HCT116 (cell line): ENCODE data around the gene UBALD2. TPM values are rescaled to one million over a fixed set of nuclear protein-coding genes. Genes with fewer than 3 reads are reported as not detected.

Experiments used
- ATAC-seq: fragments of 200-7000 bp; cut with Tn5 transposase; 2 replicates; pipeline ENCODE4 v1.9.1; 2020; ENCODE audit warnings: mild to moderate bottlenecking, moderate library complexity
- BruUV-seq: library from RNA; stranded (reverse); fragments of 400-500 nt; replicated peaks from 2 replicates; lab custom pipeline; 2021; lab: Mats Ljungman, UMichigan
- CTCF ChIA-PET: fragments of 300-600 bp; sonication (Branson Sonifier 250); formaldehyde crosslinking; loops from one replicate; lab custom pipeline; 2021; ENCODE audit warnings: antibody characterized with exemption; lab: Charles Lee
- POLR2A ChIA-PET: fragments of 300-600, 350-600 bp; sonication (Branson Sonifier 250); formaldehyde crosslinking; loops from one replicate; lab custom pipeline; 2021; ENCODE audit warnings: antibody characterized with exemption; lab: Charles Lee
- RAD21 ChIA-PET, 2 experiments: fragments of 300-600 bp; sonication (Branson Sonifier 250); formaldehyde crosslinking; loops; one replicate each; lab custom pipeline; 2023; ENCODE audit warnings: low total read pairs in 2 of 2; ENCODE audit not compliant: uncharacterized antibody in 2 of 2, unreplicated experiment in 2 of 2, low non-redundant PET in 1 of 2; lab: Charles Lee
- DNase-seq: peaks from one replicate; pipeline ENCODE4 v3.0.0-alpha.2; 2010; ENCODE audit warnings: low read depth, low spot score
- H2AFZ ChIP-seq: fragments of 200-600 bp; shearing (Covaris generic), sonication (generic); 2 replicates; pipeline ENCODE4 v1.6.1; 2017; ENCODE audit warnings: low read depth, mixed run types, mixed read lengths, antibody characterized with exemption, low read length; ENCODE audit not compliant: poor library complexity, severe bottlenecking
- H3K27ac ChIP-seq: 2 replicates; pipeline ENCODE4 v1.5.1; 2012; ENCODE audit warnings: low read depth, low read length
- H3K27me3 ChIP-seq: fragments of 200-600 bp; sonication (generic); 2 replicates; pipeline ENCODE4 v1.6.1; 2016; ENCODE audit warnings: mixed run types, low read length, mixed read lengths; ENCODE audit not compliant: insufficient read depth
- H3K36me3 ChIP-seq, 2 experiments: fragments of 200-500 bp in 1 of 2; fragments of 200-600 bp in 1 of 2; sonication (Bioruptor generic) in 1 of 2; sonication (generic) in 1 of 2; 2 replicates each; pipeline versions ENCODE4 v1.5.1 to v1.6.1; 2014 to 2016; ENCODE audit warnings: low read length in 2 of 2, inconsistent platforms in 1 of 2, mixed read lengths in 1 of 2, mixed run types in 1 of 2; ENCODE audit not compliant: insufficient read depth in 2 of 2, control insufficient read depth in 1 of 2
- H3K4me1 ChIP-seq, 2 experiments: fragments of 200-600 bp in 1 of 2; sonication (generic) in 1 of 2; 2 replicates each; pipeline versions ENCODE4 v1.5.1 to v1.6.1; 2012 to 2017; ENCODE audit warnings: low read length in 2 of 2, inconsistent platforms in 1 of 2, mild to moderate bottlenecking in 1 of 2, mixed read lengths in 1 of 2, mixed run types in 1 of 2, moderate library complexity in 1 of 2; ENCODE audit not compliant: insufficient read depth in 2 of 2, control insufficient read depth in 1 of 2
- H3K4me2 ChIP-seq: fragments of 200-600 bp; sonication (generic); 2 replicates; pipeline ENCODE4 v1.6.1; 2017; ENCODE audit warnings: mixed run types, low read length, mixed read lengths
- H3K4me3 ChIP-seq, 2 experiments: fragments of 200-600 bp in 1 of 2; sonication (generic) in 1 of 2; replicated peaks in 1 of 2; 2 replicates each; pipeline ENCODE4 v1.5.1; 2011 to 2016; ENCODE audit warnings: low read length in 2 of 2, control low read depth in 1 of 2, low read depth in 1 of 2, mild to moderate bottlenecking in 1 of 2, mixed read lengths in 1 of 2, mixed run types in 1 of 2
- H3K79me2 ChIP-seq: fragments of 200-600 bp; sonication (generic); 2 replicates; pipeline ENCODE4 v1.6.1; 2017; ENCODE audit warnings: mild to moderate bottlenecking, mixed run types, low read length, moderate library complexity, mixed read lengths; ENCODE audit not compliant: insufficient read depth
- H3K9ac ChIP-seq: fragments of 200-600 bp; sonication (generic); 2 replicates; pipeline ENCODE4 v1.6.1; 2016; ENCODE audit warnings: low read length, mixed read lengths
- H3K9me2 ChIP-seq: fragments of 200-600 bp; sonication (generic), shearing (Covaris generic); 2 replicates; pipeline ENCODE4 v1.6.1; 2017; ENCODE audit warnings: mixed run types, mild to moderate bottlenecking, moderate library complexity; ENCODE audit not compliant: insufficient read depth
- H3K9me3 ChIP-seq, 2 experiments: fragments of 200-500 bp in 1 of 2; fragments of 200-600 bp in 1 of 2; sonication (Bioruptor generic) in 1 of 2; sonication (generic) in 1 of 2; 2 replicates each; pipeline ENCODE4 v1.6.1; 2014 to 2017; ENCODE audit warnings: low read length in 2 of 2, mixed read lengths in 2 of 2, inconsistent platforms in 1 of 2, low read depth in 1 of 2, mild to moderate bottlenecking in 1 of 2, mixed run types in 1 of 2, moderate library complexity in 1 of 2; ENCODE audit not compliant: control insufficient read depth in 1 of 2, insufficient read depth in 1 of 2
- H4K20me1 ChIP-seq: fragments of 200-600 bp; sonication (generic), shearing (Covaris generic); 2 replicates; pipeline ENCODE4 v1.6.1; 2017; ENCODE audit warnings: mixed run types, mild to moderate bottlenecking, moderate library complexity; ENCODE audit not compliant: insufficient read depth
- CEBPB ChIP-seq: IDR thresholded peaks from 2 replicates; pipeline ENCODE4 v1.6.1; 2012; ENCODE audit warnings: low read depth
- CTCF ChIP-seq, 3 experiments: fragments of 200-600 bp in 1 of 3; sonication (generic) in 1 of 3; IDR thresholded peaks in 2 of 3; conservative IDR thresholded peaks in 1 of 3; 2 replicates each; pipeline ENCODE4 v1.5.1; 2012 to 2017; ENCODE audit warnings: low read depth in 2 of 3, low read length in 2 of 3, antibody characterized with exemption in 1 of 3, borderline replicate concordance in 1 of 3, control low read depth in 1 of 3, mild to moderate bottlenecking in 1 of 3, mixed read lengths in 1 of 3, mixed run types in 1 of 3, moderate library complexity in 1 of 3; ENCODE audit not compliant: insufficient read depth in 1 of 3
- ELF1 ChIP-seq: IDR thresholded peaks from 2 replicates; pipeline ENCODE4 v1.6.1; 2012; ENCODE audit warnings: low read depth, borderline replicate concordance
- EZH2 ChIP-seq: fragments of 200-600 bp; sonication (generic); IDR thresholded peaks from 2 replicates; pipeline ENCODE4 v1.6.1; 2017; ENCODE audit warnings: antibody characterized with exemption, mixed run types
- EZH2phosphoT487 ChIP-seq: fragments of 200-600 bp; IDR thresholded peaks from 2 replicates; pipeline ENCODE4 v1.6.1; 2018; ENCODE audit warnings: antibody characterized with exemption, borderline replicate concordance
- JUND ChIP-seq: IDR thresholded peaks from 2 replicates; pipeline ENCODE4 v1.6.1; 2012
- MAX ChIP-seq: IDR thresholded peaks from 2 replicates; pipeline ENCODE4 v1.6.1; 2012
- POLR2A ChIP-seq: IDR thresholded peaks from 2 replicates; pipeline ENCODE4 v1.7.0; 2011; ENCODE audit warnings: borderline replicate concordance; ENCODE audit not compliant: insufficient read depth, insufficient read length; ENCODE audit errors: extremely low read depth
- POLR2AphosphoS5 ChIP-seq: IDR thresholded peaks from 2 replicates; pipeline ENCODE4 v1.6.1; 2011; ENCODE audit warnings: mild to moderate bottlenecking, low read depth, low read length, moderate library complexity
- SP1 ChIP-seq: IDR thresholded peaks from 2 replicates; pipeline ENCODE4 v1.6.1; 2012; ENCODE audit warnings: low read depth
- SRF ChIP-seq: IDR thresholded peaks from 2 replicates; pipeline ENCODE4 v1.6.1; 2012; ENCODE audit warnings: low read depth
- YY1 ChIP-seq: IDR thresholded peaks from 2 replicates; pipeline ENCODE4 v1.6.1; 2011; ENCODE audit warnings: low read length, low read depth, moderate library complexity, mild to moderate bottlenecking; ENCODE audit not compliant: insufficient replicate concordance; ENCODE audit errors: extremely low read depth
- ZFX ChIP-seq: fragments of 450-650 bp; IDR thresholded peaks from 2 replicates; pipeline ENCODE4 v1.6.1; 2017
- ZNF274 ChIP-seq: fragments of 200-500 bp; sonication (Bioruptor generic); IDR thresholded peaks from 2 replicates; pipeline ENCODE4 v1.6.1; 2014; ENCODE audit warnings: mild to moderate bottlenecking, low read depth, low read length, inconsistent platforms
- intact Hi-C: fragments of 100-400 bp; cut with micrococcal nuclease; formaldehyde crosslinking; loops from 2 replicates; pipeline ENCODE4 v1.10.0; 2022
- total RNA-seq: library from RNA; stranded (reverse); gene quantifications from one replicate; pipeline ENCODE4 v1.2.1, GENCODE V29; 2021; ENCODE audit not compliant: unreplicated experiment

The UBALD2 gene
- total RNA-seq, 1 experiment from 2014 or later, result 94.3 TPM

GRCh38 chr17:76262732-76263344 is 2.3 kb upstream of the UBALD2 start:
- no TSS peak for BruUV-seq
- H3K4me1 ChIP-seq, result peaks cover 27 to 42% of the 10 kb centered on the region in 2 experiments
- no peak overlapping the region for H3K4me3 ChIP-seq
- DNase-seq (no peak), ATAC-seq (no peak)
- intact Hi-C loops, result no loop called here
- H4K20me1 ChIP-seq, result no peaks in the 10 kb centered on the region
- H3K79me2 ChIP-seq, result peaks cover 17% of the 10 kb centered on the region
- H3K9ac ChIP-seq, result no peak overlapping the region
- ChIA-PET POLR2A (interaction anchor here (0.8 kb wide), 2 partner anchors 141 to 322 kb away, joined by 3 read pairs; partner anchors contain the start of gene FBF1), RAD21 (no interaction called here), CTCF (interaction anchor here (2.8 to 3.4 kb wide), 2 partner anchors 17 to 81 kb away, joined by 9 to 34 read pairs; no protein-coding TSS in a partner anchor)
- peak overlapping the region; percentile 36 for H3K4me2 ChIP-seq
- 0 out of 2 replicates have a peak, but pooled peaks have one; percentile 11 for TF ChIP-seq ZFX
- no peak for TF ChIP-seq POLR2AphosphoS5
- H2AFZ ChIP-seq, result peak overlapping the region; percentile 69
- 0 out of 2 replicates have a peak overlapping the region, but pooled peaks have one; percentile 1 for H3K27ac ChIP-seq
- H3K27me3 ChIP-seq, result no peaks in the 10 kb centered on the region
- H3K9me3 ChIP-seq, result no peaks in the 10 kb centered on the region
- H3K9me2 ChIP-seq, result no peaks in the 10 kb centered on the region
- H3K36me3 ChIP-seq, result peaks cover 0 to 3% of the 10 kb centered on the region in 2 experiments; a peak in 1 of 4 replicates

- Histone ChIP-seq H4K20me1 (no peaks in the 10 kb centered on the region), H2AFZ (no peak overlapping the region), H3K4me2 (peak overlapping the region; percentile 65), H3K27me3 (no peaks in the 10 kb centered on the region), H3K9me2 (no peaks in the 10 kb centered on the region), H3K36me3 (peaks cover 3 to 6% of the 10 kb centered on the region in 2 experiments; a peak in 2 of 4 replicates), H3K79me2 (peaks cover 24% of the 10 kb centered on the region), H3K27ac (peak overlapping the region; percentile 5; the same call in 1 of the 2 replicates), H3K9me3 (no peaks in the 10 kb centered on the region), H3K4me3 (no peak overlapping the region), H3K4me1 (peaks cover 27 to 42% of the 10 kb centered on the region in 2 experiments), H3K9ac (no peak overlapping the region)
- POLR2A ChIA-PET, result interaction anchor here (0.8 to 1.9 kb wide), 3 partner anchors 8 to 142 kb away, joined by 3 to 17 read pairs (median 13); no protein-coding TSS in a partner anchor
- CTCF ChIA-PET, result interaction anchor here (2.8 to 3.4 kb wide), 2 partner anchors 16 to 82 kb away, joined by 9 to 34 read pairs; no protein-coding TSS in a partner anchor
- intact Hi-C loops, result no loop called here
- BruUV-seq, result no TSS peak
- RAD21 ChIA-PET, result no interaction called here
- no peak for ATAC-seq
- no peak for DNase-seq
- TF ChIP-seq JUND (no peak), EZH2phosphoT487 (no peak), EZH2 (no peak), YY1 (no peak), POLR2A (no peak), ZNF274 (no peak), SRF (no peak), CEBPB (no peak), SP1 (no peak), ZFX (no peak), CTCF (IDR thresholded peaks at IDR 0.05 in 2 of 3, conservative IDR thresholded peaks at IDR 0.05 in 1 of 3; ENCODE audit: borderline replicate concordance in 1 of 3, insufficient read depth in 1 of 3, low read depth in 2 of 3, low read length in 2 of 3) (no peak), MAX (no peak), ELF1 (no peak)
Measured at GRCh38 chr17:76263896-76264295, 1.3 kb upstream of the UBALD2 start.
